Measurements from ENCODE around the gene SPEG. TPM values are rescaled to one million over a fixed set of nuclear protein-coding genes. Genes with fewer than 3 reads are reported as not detected.

Gene SPEG
- total and polyA plus RNA-seq, 2 donors (not counting 3 experiments of a cell fraction or from before 2014, with no cell fraction given) = 0.84 to 3.5 TPM

DNA sequence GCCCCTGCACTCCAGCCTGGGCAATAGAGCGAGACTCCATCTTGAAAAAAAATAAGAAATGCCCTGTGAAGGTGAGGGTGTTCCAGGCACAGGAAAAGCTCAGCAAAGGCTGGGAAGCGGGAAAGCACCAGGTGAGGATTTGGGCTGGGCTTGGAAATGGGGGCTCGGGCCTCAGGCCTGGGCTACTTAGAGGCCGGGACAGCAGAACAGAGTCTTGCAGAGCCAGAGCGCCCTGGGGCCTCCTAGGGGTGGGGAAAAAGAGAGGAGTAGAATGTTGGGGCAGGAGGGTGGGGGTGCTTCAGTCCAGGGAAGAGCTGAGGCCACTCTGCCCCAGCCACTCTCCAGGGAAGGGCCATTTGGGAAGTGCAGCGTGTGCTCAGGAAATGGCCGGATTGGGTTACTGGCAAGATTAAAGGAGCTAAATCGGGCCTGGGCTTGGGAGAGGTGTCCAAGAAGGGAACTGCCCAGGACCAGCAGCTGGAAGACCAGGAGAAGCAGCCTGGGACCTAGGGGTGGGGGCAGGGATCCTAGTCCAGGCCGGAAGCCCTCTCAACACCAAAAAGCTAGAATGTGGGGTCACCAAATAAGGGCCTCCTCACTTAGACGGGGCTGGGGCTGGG is 30.2 kb upstream of the SPEG start:
- no peaks in the 10 kb centered on the region for H3K79me2 ChIP-seq (ENCODE audit: control insufficient read depth, insufficient read depth, low read length)
- H3K27ac ChIP-seq (ENCODE audit: insufficient read depth, low read depth, low read length) = no peak overlapping the region
- ChIA-PET POLR2A (interaction anchor here (0.9 kb wide), 1 partner anchor 94 kb away, joined by 3 read pairs; the partner anchor contains the start of gene GMPPA), CTCF (interaction anchor here (0.7 to 5.7 kb wide), 12 partner anchors 14 to 156 kb away, joined by 3 to 329 read pairs (median 10); partner anchors contain the start of gene DNPEP)
- no TSS peak for BruUV-seq (replicated peaks)
- peaks cover 0 to 1% of the 10 kb centered on the region in 2 experiments for H3K27me3 ChIP-seq (ENCODE audit: control insufficient read depth in 2 of 2, insufficient read depth in 2 of 2, low read length in 2 of 2)
- no peak overlapping the region for H3K4me3 ChIP-seq (replicated peaks in 1 of 3; ENCODE audit: insufficient read depth in 1 of 3, low read depth in 1 of 3, low read length in 3 of 3)
- H4K20me1 ChIP-seq (replicated peaks; ENCODE audit: control insufficient read depth, extremely low read depth, insufficient read depth, low read length) = no peaks in the 10 kb centered on the region
- no peak overlapping the region for H3K4me2 ChIP-seq (ENCODE audit: insufficient read depth, low read length)
- dilution Hi-C loops (cut with MboI; ENCODE audit: extremely low pct_ligation_motif_present, low sequenced_read_pairs) = no loop called here
- no peak overlapping the region for H2AFZ ChIP-seq (ENCODE audit: low read depth, low read length)
- H3K9ac ChIP-seq (replicated peaks; ENCODE audit: extremely low read depth, insufficient read depth, low read length) = no peak overlapping the region
- FAIRE-seq (no peak), DNase-seq (ENCODE audit: low read depth, low spot score) (no peak)
- TF ChIP-seq POLR2A (IDR thresholded peaks at IDR 0.05; ENCODE audit: low read depth, low read length) (no peak), MAX (IDR thresholded peaks at IDR 0.05; ENCODE audit: insufficient read depth, insufficient read length) (no peak), GATA2 (IDR thresholded peaks at IDR 0.05; ENCODE audit: insufficient read depth, insufficient read length, low read depth, low read length) (no peak), EZH2 (IDR thresholded peaks at IDR 0.05; ENCODE audit: borderline replicate concordance, low read depth, low read length, severe bottlenecking) (no peak), POLR2AphosphoS5 (IDR thresholded peaks at IDR 0.05; ENCODE audit: insufficient read depth, low read depth, low read length) (no peak), MYC (IDR thresholded peaks at IDR 0.05; ENCODE audit: low read depth, low read length) (no peak), FOS (IDR thresholded peaks at IDR 0.05; ENCODE audit: borderline replicate concordance, insufficient read depth, low read length) (no peak), JUN (IDR thresholded peaks at IDR 0.05; ENCODE audit: borderline replicate concordance, insufficient read depth, insufficient read length, low read depth) (no peak)
- TF ChIP-seq, protein P1, sequence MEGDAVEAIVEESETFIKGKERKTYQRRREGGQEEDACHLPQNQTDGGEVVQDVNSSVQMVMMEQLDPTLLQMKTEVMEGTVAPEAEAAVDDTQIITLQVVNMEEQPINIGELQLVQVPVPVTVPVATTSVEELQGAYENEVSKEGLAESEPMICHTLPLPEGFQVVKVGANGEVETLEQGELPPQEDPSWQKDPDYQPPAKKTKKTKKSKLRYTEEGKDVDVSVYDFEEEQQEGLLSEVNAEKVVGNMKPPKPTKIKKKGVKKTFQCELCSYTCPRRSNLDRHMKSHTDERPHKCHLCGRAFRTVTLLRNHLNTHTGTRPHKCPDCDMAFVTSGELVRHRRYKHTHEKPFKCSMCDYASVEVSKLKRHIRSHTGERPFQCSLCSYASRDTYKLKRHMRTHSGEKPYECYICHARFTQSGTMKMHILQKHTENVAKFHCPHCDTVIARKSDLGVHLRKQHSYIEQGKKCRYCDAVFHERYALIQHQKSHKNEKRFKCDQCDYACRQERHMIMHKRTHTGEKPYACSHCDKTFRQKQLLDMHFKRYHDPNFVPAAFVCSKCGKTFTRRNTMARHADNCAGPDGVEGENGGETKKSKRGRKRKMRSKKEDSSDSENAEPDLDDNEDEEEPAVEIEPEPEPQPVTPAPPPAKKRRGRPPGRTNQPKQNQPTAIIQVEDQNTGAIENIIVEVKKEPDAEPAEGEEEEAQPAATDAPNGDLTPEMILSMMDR (IDR thresholded peaks at IDR 0.05; ENCODE audit: extremely low read depth in 1 of 2, insufficient read depth in 1 of 2, low read depth in 1 of 2, low read length in 2 of 2) = no peak
- no peaks in the 10 kb centered on the region for H3K9me1 ChIP-seq (replicated peaks; ENCODE audit: control insufficient read depth, extremely low read depth, insufficient read depth, low read length)
- intact Hi-C loops (cut with micrococcal nuclease) = no loop called here
- H3K36me3 ChIP-seq (ENCODE audit: control insufficient read depth in 2 of 2, extremely low read depth in 1 of 2, insufficient read depth in 2 of 2, low read length in 2 of 2) = no peaks in the 10 kb centered on the region
- no peaks in the 10 kb centered on the region for H3K9me3 ChIP-seq (replicated peaks; ENCODE audit: control insufficient read depth, insufficient read depth, low read length)
- peaks cover 2% of the 10 kb centered on the region for H3K4me1 ChIP-seq (ENCODE audit: control insufficient read depth, extremely low read depth, insufficient read depth, low read length)
